H9 (cell line): ENCODE data around the gene ZFAND3. TPM values are rescaled to one million over a fixed set of nuclear protein-coding genes. Genes with fewer than 3 reads are reported as not detected.

Source experiments
- DNase-seq: peaks from one replicate; pipeline ENCODE4 v3.0.0-alpha.2; 2017
- H2AFZ ChIP-seq: one replicate; pipeline ENCODE4 v1.6.1; 2013; ENCODE audit warnings: mild to moderate bottlenecking, low read length, control low read depth, moderate library complexity
- H2AK5ac ChIP-seq: 2 replicates; pipeline ENCODE4 v1.6.1; 2013; ENCODE audit warnings: low read length, control low read depth, mixed read lengths; ENCODE audit not compliant: insufficient read length
- H2BK120ac ChIP-seq: one replicate; pipeline ENCODE4 v1.6.1; 2013; ENCODE audit warnings: low read depth, mild to moderate bottlenecking, low read length, control low read depth, inconsistent platforms; ENCODE audit not compliant: poor library complexity, severe bottlenecking
- H2BK12ac ChIP-seq: 2 replicates; pipeline ENCODE4 v1.6.1; 2013; ENCODE audit warnings: low read length, control low read depth, mixed read lengths, low read depth; ENCODE audit not compliant: insufficient read length
- H2BK15ac ChIP-seq: 2 replicates; pipeline ENCODE4 v1.6.1; 2013; ENCODE audit warnings: low read depth, low read length, control low read depth
- H2BK20ac ChIP-seq: one replicate; pipeline ENCODE4 v1.6.1; 2013; ENCODE audit warnings: low read depth, mild to moderate bottlenecking, low read length, control low read depth, inconsistent platforms; ENCODE audit not compliant: poor library complexity, severe bottlenecking
- H2BK5ac ChIP-seq: 2 replicates; pipeline ENCODE4 v1.6.1; 2013; ENCODE audit warnings: low read length, control low read depth, mixed read lengths; ENCODE audit not compliant: insufficient read length
- H3K14ac ChIP-seq: 2 replicates; pipeline ENCODE4 v1.6.1; 2013; ENCODE audit warnings: low read length, control low read depth; ENCODE audit not compliant: insufficient read depth
- H3K18ac ChIP-seq: 2 replicates; pipeline ENCODE4 v1.6.1; 2013; ENCODE audit warnings: low read depth, mild to moderate bottlenecking, mixed read lengths, low read length, control low read depth; ENCODE audit not compliant: insufficient read length
- H3K23ac ChIP-seq: 2 replicates; pipeline ENCODE4 v1.6.1; 2013; ENCODE audit warnings: low read length, control low read depth, mixed read lengths, low read depth; ENCODE audit not compliant: insufficient read length
- H3K23me2 ChIP-seq: 2 replicates; pipeline ENCODE4 v1.6.1; 2013; ENCODE audit warnings: low read depth, mild to moderate bottlenecking, mixed read lengths, low read length, control low read depth; ENCODE audit not compliant: insufficient read length, poor library complexity, severe bottlenecking
- H3K27ac ChIP-seq: 2 replicates; pipeline ENCODE4 v1.5.1; 2013; ENCODE audit warnings: low read length, control low read depth, mixed read lengths, low read depth; ENCODE audit not compliant: insufficient read length
- H3K27me3 ChIP-seq: 2 replicates; pipeline ENCODE4 v1.6.1; 2013; ENCODE audit warnings: low read length, control low read depth, inconsistent platforms; ENCODE audit not compliant: insufficient read depth
- H3K4ac ChIP-seq: 2 replicates; pipeline ENCODE4 v1.6.1; 2013; ENCODE audit warnings: low read depth, mild to moderate bottlenecking, control low read depth, inconsistent platforms, low read length, moderate library complexity
- H3K4me1 ChIP-seq: 2 replicates; pipeline ENCODE4 v1.6.1; 2013; ENCODE audit warnings: low read length, control low read depth, inconsistent platforms; ENCODE audit not compliant: insufficient read depth
- H3K4me2 ChIP-seq: 2 replicates; pipeline ENCODE4 v1.6.1; 2013; ENCODE audit warnings: low read length, control low read depth, mixed read lengths; ENCODE audit not compliant: insufficient read length, insufficient read depth
- H3K56ac ChIP-seq: 2 replicates; pipeline ENCODE4 v1.6.1; 2013; ENCODE audit warnings: low read depth, mild to moderate bottlenecking, mixed read lengths, low read length, control low read depth; ENCODE audit not compliant: insufficient read length
- H3K79me1 ChIP-seq: 2 replicates; pipeline ENCODE4 v1.6.1; 2013; ENCODE audit warnings: low read depth, mild to moderate bottlenecking, moderate library complexity, low read length, control low read depth, inconsistent platforms; ENCODE audit not compliant: insufficient read depth, poor library complexity, severe bottlenecking
- H3K79me2 ChIP-seq: 2 replicates; pipeline ENCODE4 v1.6.1; 2013; ENCODE audit warnings: low read length, control low read depth, inconsistent platforms; ENCODE audit not compliant: insufficient read depth
- H3K9ac ChIP-seq: 2 replicates; pipeline ENCODE4 v1.6.1; 2013; ENCODE audit warnings: low read length, control low read depth, mixed read lengths; ENCODE audit not compliant: insufficient read length; ENCODE audit errors: extremely low read depth
- H3K9me3 ChIP-seq: one replicate; pipeline ENCODE4 v1.6.1; 2013; ENCODE audit warnings: low read depth, low read length, inconsistent platforms; ENCODE audit not compliant: control insufficient read depth
- H3T11ph ChIP-seq: one replicate; pipeline ENCODE4 v1.6.1; 2013; ENCODE audit warnings: mild to moderate bottlenecking, low read length, control low read depth, inconsistent platforms
- H4K20me1 ChIP-seq: one replicate; pipeline ENCODE4 v1.6.1; 2013; ENCODE audit not compliant: control insufficient read depth, insufficient read length, insufficient read depth
- H4K5ac ChIP-seq: 2 replicates; pipeline ENCODE4 v1.6.1; 2013; ENCODE audit warnings: low read depth, mild to moderate bottlenecking, mixed read lengths, low read length, control low read depth; ENCODE audit not compliant: insufficient read length
- H4K8ac ChIP-seq: replicated peaks from 2 replicates; pipeline ENCODE4 v1.6.1; 2013; ENCODE audit warnings: low read length, control low read depth, mixed read lengths, low read depth; ENCODE audit not compliant: insufficient read length
- H4K91ac ChIP-seq: 2 replicates; pipeline ENCODE4 v1.6.1; 2013; ENCODE audit warnings: low read depth, mild to moderate bottlenecking, moderate library complexity, mixed read lengths, low read length, control low read depth; ENCODE audit not compliant: insufficient read length
- H3K27ac Mint-ChIP-seq, 3 experiments: 2 replicates in 2 of 3; 3 replicates in 1 of 3; pipeline ENCODE4 v1.8.0; 2020 to 2021; ENCODE audit warnings: mixed read lengths in 3 of 3, mild to moderate bottlenecking in 1 of 3, moderate library complexity in 1 of 3
- H3K27me3 Mint-ChIP-seq: 2 replicates; pipeline ENCODE4 v1.8.0; 2021; ENCODE audit warnings: low read depth, mild to moderate bottlenecking, moderate library complexity, mixed read lengths
- H3K36me3 Mint-ChIP-seq, 3 experiments: 2 replicates in 2 of 3; 3 replicates in 1 of 3; pipeline ENCODE4 v1.8.0; 2020 to 2021; ENCODE audit warnings: low read depth in 3 of 3, mixed read lengths in 3 of 3; ENCODE audit not compliant: insufficient read depth in 1 of 3
- H3K4me1 Mint-ChIP-seq, 2 experiments: 2 replicates each; pipeline ENCODE4 v1.8.0; 2020; ENCODE audit warnings: mixed read lengths in 2 of 2
- H3K4me3 Mint-ChIP-seq, 2 experiments: 2 replicates in 1 of 2; 3 replicates in 1 of 2; pipeline ENCODE4 v1.8.0; 2020 to 2021; ENCODE audit warnings: mild to moderate bottlenecking in 2 of 2, mixed read lengths in 2 of 2, moderate library complexity in 1 of 2
- H3K9me3 Mint-ChIP-seq, 2 experiments: 2 replicates in 1 of 2; 3 replicates in 1 of 2; pipeline ENCODE4 v1.8.0; 2020; ENCODE audit warnings: mild to moderate bottlenecking in 2 of 2, mixed read lengths in 2 of 2, moderate library complexity in 1 of 2
- CTCF ChIP-seq: fragments of 200-600 bp; sonication (generic); conservative IDR thresholded peaks from 3 replicates; pipeline ENCODE4 v1.8.0; 2021; ENCODE audit warnings: antibody characterized with exemption, mild to moderate bottlenecking
- WGBS: extraction: QIAGEN DNeasy Blood & Tissue Kit; methylation state at CpG from one replicate; pipeline ENCODE4 v1.1.7; 2013; ENCODE audit warnings: missing lambda C conversion rate, low lambda C conversion rate, mixed read lengths; ENCODE audit not compliant: insufficient read length; ENCODE audit errors: extremely low coverage; 5-methylcytosine and 5-hydroxymethylcytosine counted together
- total RNA-seq: library from RNA; stranded (reverse); gene quantifications from 2 replicates; pipeline ENCODE4 v1.2.1, GENCODE V29; 2021

ZFAND3 gene
- total RNA-seq, 1 experiment from 2014 or later, result 57.7 TPM

GRCh38 chr6:37979392-37980221, 160.1 kb downstream of the ZFAND3 start:
- H3K23me2 ChIP-seq, result no peaks in the 10 kb centered on the region
- H3K18ac ChIP-seq, result no peak overlapping the region
- no peak overlapping the region for H2BK20ac ChIP-seq
- no peaks in the 10 kb centered on the region for H4K20me1 ChIP-seq
- peaks cover 7 to 12% of the 10 kb centered on the region in 2 experiments for H3K4me1 Mint-ChIP-seq
- no peak overlapping the region for H3K4me2 ChIP-seq
- H3K9me3 Mint-ChIP-seq, result peaks cover 3 to 4% of the 10 kb centered on the region in 2 experiments; a peak in 2 of 5 replicates
- no peak overlapping the region for H3K23ac ChIP-seq
- H3K27ac Mint-ChIP-seq, result peak overlapping the region; percentile 44 to 56 (median 53); a peak in 4 of 7 replicates
- H3K79me2 ChIP-seq, result peaks cover 9% of the 10 kb centered on the region; the same call in 1 of the 2 replicates
- H4K8ac ChIP-seq, result no peak overlapping the region
- no peak overlapping the region for H3K4me3 Mint-ChIP-seq
- TF ChIP-seq CTCF, result no peak
- no peak overlapping the region for H3K56ac ChIP-seq
- no peak overlapping the region for H3T11ph ChIP-seq
- H3K14ac ChIP-seq, result no peak overlapping the region
- WGBS, result no CpG with 5 or more reads among the region's 5 CpGs
- H3K27ac ChIP-seq, result no peak overlapping the region
- H3K27me3 ChIP-seq, result no peaks in the 10 kb centered on the region
- no peak overlapping the region for H4K5ac ChIP-seq
- H4K91ac ChIP-seq, result no peak overlapping the region
- H3K36me3 Mint-ChIP-seq, result peaks cover under 1 to 3% (median 3%) of the 10 kb centered on the region in 3 experiments; a peak in 3 of 7 replicates
- H3K9me3 ChIP-seq, result peaks cover 4% of the 10 kb centered on the region
- no peak overlapping the region for H2BK15ac ChIP-seq
- no peak for DNase-seq
- peaks cover 6% of the 10 kb centered on the region for H3K79me1 ChIP-seq
- H3K4ac ChIP-seq, result no peak overlapping the region
- no peak overlapping the region for H2AFZ ChIP-seq
- H2BK12ac ChIP-seq, result no peak overlapping the region
- H3K4me1 ChIP-seq, result no peaks in the 10 kb centered on the region; the same call in 1 of the 2 replicates
- H3K27me3 Mint-ChIP-seq, result no peaks in the 10 kb centered on the region
- H3K9ac ChIP-seq, result no peak overlapping the region
- no peak overlapping the region for H2BK120ac ChIP-seq
- no peak overlapping the region for H2AK5ac ChIP-seq
- no peak overlapping the region for H2BK5ac ChIP-seq
